B cell (primary cell): ENCODE results near the gene TMEM37. TPM values are rescaled to one million over a fixed set of nuclear protein-coding genes. Genes with fewer than 3 reads are reported as not detected.

Experiments
- ATAC-seq: fragments of 200-7000 bp; cut with Tn5 transposase; one replicate; pipeline ENCODE4 v1.10.0; 2021; ENCODE audit warnings: low read depth, mild to moderate bottlenecking, moderate number of reproducible peaks, moderate library complexity
- CTCF ChIA-PET: fragments of 350-600 bp; sonication (Branson Sonifier 250); formaldehyde crosslinking; loops from one replicate; lab custom pipeline; 2021; ENCODE audit warnings: antibody characterized with exemption, inconsistent platforms; lab: Charles Lee
- POLR2A ChIA-PET: fragments of 350-600 bp; sonication (Branson Sonifier 250); formaldehyde crosslinking; loops from one replicate; lab custom pipeline; 2021; ENCODE audit warnings: antibody characterized with exemption; lab: Charles Lee
- DNase-seq: peaks from one replicate; pipeline ENCODE4 v3.0.0; 2013
- H2AFZ ChIP-seq: 2 replicates; pipeline ENCODE4 v1.6.1; 2012; ENCODE audit warnings: mild to moderate bottlenecking, low read depth, low read length; ENCODE audit not compliant: insufficient read depth, poor library complexity, severe bottlenecking
- H3K27ac ChIP-seq, 2 donors: 1 replicate in 1 of 2; 2 replicates in 1 of 2; pipeline ENCODE4 v1.5.1; 2012 to 2013; ENCODE audit warnings: low read length in 2 of 2, mild to moderate bottlenecking in 2 of 2, moderate library complexity in 1 of 2
- H3K27me3 ChIP-seq, 4 experiments: fragments of 200-600 bp in 1 of 4; sonication (generic) in 1 of 4; replicated peaks in 1 of 4; 1 replicate in 2 of 4; 2 replicates in 2 of 4; pipeline versions ENCODE4 v1.6.1 to v1.7.0; 2013 to 2016; ENCODE audit warnings: low read length in 3 of 4, mild to moderate bottlenecking in 2 of 4, mixed read lengths in 1 of 4, moderate library complexity in 1 of 4; ENCODE audit not compliant: insufficient read depth in 4 of 4, control insufficient read depth in 3 of 4; ENCODE audit errors: control extremely low read depth in 1 of 4
- H3K36me3 ChIP-seq, 2 experiments: replicated peaks in 1 of 2; 1 replicate in 1 of 2; 2 replicates in 1 of 2; pipeline versions ENCODE4 v1.6.1 to v1.7.1; 2013; ENCODE audit warnings: low read length in 1 of 2; ENCODE audit not compliant: insufficient read depth in 2 of 2, control insufficient read depth in 1 of 2; ENCODE audit errors: control extremely low read depth in 1 of 2, extremely low read depth in 1 of 2
- H3K4me1 ChIP-seq, 2 donors: fragments of 200-600 bp in 1 of 2; sonication (generic) in 1 of 2; 1 replicate in 1 of 2; 2 replicates in 1 of 2; pipeline versions ENCODE4 v1.5.1 to v1.6.1; 2013 to 2017; ENCODE audit warnings: low read length in 2 of 2; ENCODE audit not compliant: control insufficient read depth in 2 of 2, insufficient read depth in 2 of 2
- H3K4me2 ChIP-seq: replicated peaks from 2 replicates; pipeline ENCODE3; 2012; ENCODE audit warnings: mild to moderate bottlenecking, low read depth, low read length; ENCODE audit not compliant: poor library complexity, severe bottlenecking
- H3K4me3 ChIP-seq, 5 experiments: fragments of 200-600 bp in 1 of 5; sonication (generic) in 1 of 5; 1 replicate in 3 of 5; 2 replicates in 2 of 5; pipeline versions ENCODE4 v1.5.1 to v1.7.0; 2011 to 2016; ENCODE audit warnings: low read length in 4 of 5, mild to moderate bottlenecking in 4 of 5, low read depth in 2 of 5, control low read depth in 1 of 5, moderate library complexity in 1 of 5; ENCODE audit not compliant: insufficient read depth in 1 of 5; ENCODE audit errors: control extremely low read depth in 1 of 5, extremely low read depth in 1 of 5
- H3K79me2 ChIP-seq: fragments of 200-600 bp; sonication (generic); one replicate; pipeline ENCODE4 v1.6.0; 2016; ENCODE audit warnings: low read length; ENCODE audit not compliant: control insufficient read depth, insufficient read depth
- H3K9ac ChIP-seq: fragments of 200-600 bp; sonication (generic); 2 replicates; pipeline ENCODE4 v1.6.1; 2017; ENCODE audit warnings: mild to moderate bottlenecking, low read length, moderate library complexity
- H3K9me3 ChIP-seq, 3 donors: one replicate each; pipeline versions ENCODE4 v1.6.1 to v1.7.1; 2013; ENCODE audit warnings: low read length in 2 of 3; ENCODE audit not compliant: control insufficient read depth in 2 of 3, insufficient read depth in 1 of 3; ENCODE audit errors: control extremely low read depth in 1 of 3
- H4K20me1 ChIP-seq: 2 replicates; pipeline ENCODE4 v1.6.0; 2012; ENCODE audit warnings: mild to moderate bottlenecking, low read length; ENCODE audit not compliant: insufficient read depth, control insufficient read depth, poor library complexity, severe bottlenecking
- H3K27ac Mint-ChIP-seq: one replicate; pipeline ENCODE4 v1.8.0; 2021; ENCODE audit warnings: mixed read lengths
- H3K27me3 Mint-ChIP-seq: one replicate; pipeline ENCODE4 v1.8.0; 2021; ENCODE audit warnings: mixed read lengths
- H3K4me1 Mint-ChIP-seq: one replicate; pipeline ENCODE4 v1.8.0; 2021; ENCODE audit warnings: mixed read lengths
- H3K4me3 Mint-ChIP-seq: one replicate; pipeline ENCODE4 v1.8.0; 2021; ENCODE audit warnings: mixed read lengths
- H3K9me3 Mint-ChIP-seq: one replicate; pipeline ENCODE4 v1.8.0; 2022; ENCODE audit warnings: mixed read lengths; ENCODE audit not compliant: insufficient read depth
- CTCF ChIP-seq: fragments of 200-600 bp; IDR thresholded peaks from one replicate; pipeline ENCODE4 v1.8.0; 2022; ENCODE audit warnings: antibody characterized with exemption, mild to moderate bottlenecking
- EZH2 ChIP-seq: IDR thresholded peaks from 2 replicates; pipeline ENCODE4 v1.6.1; 2012; ENCODE audit warnings: borderline replicate concordance, low read depth, mild to moderate bottlenecking, moderate library complexity, low read length; ENCODE audit not compliant: insufficient read depth, poor library complexity, severe bottlenecking
- WGBS: methylation state at CpG from one replicate; pipeline ENCODE4 v1.1.5; 2013; ENCODE audit warnings: missing lambda C conversion rate; ENCODE audit not compliant: insufficient coverage; 5-methylcytosine and 5-hydroxymethylcytosine counted together
- intact Hi-C: fragments of 100-400 bp; cut with micrococcal nuclease; formaldehyde crosslinking; loops from one replicate; pipeline ENCODE4 v1.10.0; 2022
- polyA plus RNA-seq: library from polyadenylated mRNA; depleted of rRNA; stranded (reverse); fragments of >200 nt; gene quantifications from 2 replicates; pipeline ENCODE4 v1.2.3, GENCODE V29; 2012
- total RNA-seq, 2 donors: library from RNA; stranded (reverse); fragments of 120-200 nt in 1 of 2; gene quantifications; 1 replicate in 1 of 2; 2 replicates in 1 of 2; pipeline versions ENCODE4 v1.2.3 to v1.2.4, GENCODE V29; 2013 to 2022

TMEM37 gene
- total and polyA plus RNA-seq, 2 donors (not counting 1 experiment from before 2014, with no cell fraction given): not detected

- no peak for ATAC-seq
- ChIA-PET POLR2A (no interaction called here), CTCF (no interaction called here)
- peaks cover 6% of the 10 kb centered on the region for H3K9me3 Mint-ChIP-seq
- no peak overlapping the region for H3K4me3 ChIP-seq
- no peak for DNase-seq
- no peak overlapping the region for H3K9ac ChIP-seq
- H3K4me1 Mint-ChIP-seq: peaks cover 1% of the 10 kb centered on the region
- peaks cover 79% of the 10 kb centered on the region for H3K27me3 Mint-ChIP-seq
- intact Hi-C loops: no loop called here
- H4K20me1 ChIP-seq: no peaks in the 10 kb centered on the region
- 85% methylated on average over 1 of the region's 1 CpG for WGBS
- peaks cover 1 to 8% (median 3%) of the 10 kb centered on the region in 3 donors for H3K9me3 ChIP-seq
- H3K4me3 Mint-ChIP-seq: no peak overlapping the region
- H3K36me3 ChIP-seq: no peaks in the 10 kb centered on the region
- peaks cover 0 to 54% (median 20%) of the 10 kb centered on the region in 4 experiments for H3K27me3 ChIP-seq
- H3K79me2 ChIP-seq: no peaks in the 10 kb centered on the region
- no peaks in the 10 kb centered on the region for H3K4me1 ChIP-seq
- H2AFZ ChIP-seq: no peak overlapping the region
- TF ChIP-seq EZH2 (no peak), CTCF (no peak)
- no peak overlapping the region for H3K27ac Mint-ChIP-seq
- H3K27ac ChIP-seq: no peak overlapping the region
- no peak overlapping the region for H3K4me2 ChIP-seq
These were observed 6.6 kb upstream of the TMEM37 start for GRCh38 chr2:119425119-119425405.

- Histone ChIP-seq H3K36me3 (no peaks in the 10 kb centered on the region), H2AFZ (no peak overlapping the region), H3K4me1 (peaks cover 3 to 4% of the 10 kb centered on the region in 2 donors), H3K27me3 (peaks cover 0 to 61% (median 23%) of the 10 kb centered on the region in 4 experiments), H4K20me1 (no peaks in the 10 kb centered on the region), H3K4me3 (no peak overlapping the region), H3K4me2 (no peak overlapping the region), H3K79me2 (no peaks in the 10 kb centered on the region), H3K27ac (no peak overlapping the region), H3K9ac (no peak overlapping the region), H3K9me3 (peaks cover 0 to 7% (median 3%) of the 10 kb centered on the region in 3 donors)
- ChIA-PET CTCF (no interaction called here), POLR2A (no interaction called here)
- Mint-ChIP-seq H3K4me3 (no peak overlapping the region), H3K4me1 (peaks cover 7% of the 10 kb centered on the region), H3K27me3 (peaks cover 80% of the 10 kb centered on the region), H3K27ac (no peak overlapping the region), H3K9me3 (peaks cover 6% of the 10 kb centered on the region)
- WGBS: 100% methylated on average over 1 of the region's 7 CpGs
- no peak for TF ChIP-seq EZH2
- no peak for TF ChIP-seq CTCF
- DNase-seq (no peak), ATAC-seq (no peak)
- intact Hi-C loops: no loop called here
These were observed 5.8 kb upstream of the TMEM37 start for GRCh38 chr2:119425620-119426395.
